H1 (cell line): ENCODE data around the gene ARID5B.

ENCODE experiments used
- CTCF ChIP-seq, 3 experiments: IDR thresholded peaks; 1 replicate in 2 of 3; 2 replicates in 1 of 3; pipeline versions ENCODE4 v1.5.1 to v1.6.1; 2011; ENCODE audit warnings: low read length in 3 of 3, mild to moderate bottlenecking in 3 of 3, inconsistent platforms in 2 of 3, low read depth in 1 of 3, moderate library complexity in 1 of 3; ENCODE audit not compliant: insufficient read depth in 1 of 3; ENCODE audit errors: control extremely low read depth in 1 of 3
- EP300 ChIP-seq, 2 experiments: IDR thresholded peaks; 1 replicate in 1 of 2; 2 replicates in 1 of 2; pipeline ENCODE4 v1.6.1; 2011 to 2012; ENCODE audit warnings: low read depth in 2 of 2, low read length in 2 of 2, mild to moderate bottlenecking in 2 of 2, borderline replicate concordance in 1 of 2, inconsistent platforms in 1 of 2, moderate library complexity in 1 of 2
- JUND ChIP-seq: IDR thresholded peaks from 2 replicates; pipeline ENCODE4 v1.6.1; 2011; ENCODE audit warnings: mild to moderate bottlenecking, improper control_type of control experiment, low read length
- PHF8 ChIP-seq: fragments of 200-600 bp; sonication (generic); conservative IDR thresholded peaks from 2 replicates; pipeline ENCODE4 v1.7.1; 2012; ENCODE audit warnings: low read depth, mild to moderate bottlenecking, inconsistent platforms, low read length, moderate library complexity
- RAD21 ChIP-seq, 2 experiments: IDR thresholded peaks in 1 of 2; conservative IDR thresholded peaks in 1 of 2; 2 replicates each; pipeline ENCODE4 v1.6.1; 2011; ENCODE audit warnings: low read depth in 2 of 2, low read length in 2 of 2, improper control_type of control experiment in 1 of 2, inconsistent platforms in 1 of 2, mild to moderate bottlenecking in 1 of 2, moderate library complexity in 1 of 2

- TF ChIP-seq CTCF (IDR thresholded peaks at IDR 0.05; ENCODE audit: control extremely low read depth in 1 of 3, insufficient read depth in 1 of 3, low read depth in 1 of 3, low read length in 3 of 3), result no peak
- no peak for TF ChIP-seq RAD21 (IDR thresholded peaks at IDR 0.05 in 1 of 2, conservative IDR thresholded peaks at IDR 0.05 in 1 of 2; ENCODE audit: low read depth in 2 of 2, low read length in 2 of 2)
- TF ChIP-seq PHF8, result no peak
- no peak for TF ChIP-seq JUND
- TF ChIP-seq EP300 (IDR thresholded peaks at IDR 0.05; ENCODE audit: borderline replicate concordance in 1 of 2, low read depth in 2 of 2, low read length in 2 of 2), result no peak
Observed at GRCh38 chr10:62016623-62017490, 115.4 kb downstream of the ARID5B start.
